IPS DF 6.9 (cell line): Measurements from ENCODE around the gene ENG.

Experiments used
- DNase-seq: peaks from one replicate; pipeline ENCODE4 v3.0.0-alpha.2; 2013; ENCODE audit warnings: low read depth, low spot score
- H3K27ac ChIP-seq: one replicate; pipeline ENCODE4 v1.5.1; 2013; ENCODE audit warnings: low read length, control low read depth
- H3K27me3 ChIP-seq: 2 replicates; pipeline ENCODE4 v1.6.1; 2013; ENCODE audit warnings: mild to moderate bottlenecking, low read length; ENCODE audit not compliant: control insufficient read depth, insufficient read depth
- H3K36me3 ChIP-seq: 2 replicates; pipeline ENCODE4 v1.6.1; 2013; ENCODE audit warnings: low read length; ENCODE audit not compliant: control insufficient read depth, insufficient read depth
- H3K4me1 ChIP-seq: 2 replicates; pipeline ENCODE4 v1.6.1; 2013; ENCODE audit warnings: low read length; ENCODE audit not compliant: control insufficient read depth, insufficient read depth
- H3K4me3 ChIP-seq: 2 replicates; pipeline ENCODE4 v1.5.1; 2013; ENCODE audit warnings: mild to moderate bottlenecking, low read length
- H3K9me3 ChIP-seq: 2 replicates; pipeline ENCODE4 v1.6.1; 2013; ENCODE audit warnings: low read length, inconsistent platforms; ENCODE audit not compliant: control insufficient read depth, insufficient read depth
- WGBS: extraction: QIAGEN DNeasy Blood & Tissue Kit; methylation state at CpG from one replicate; pipeline ENCODE4 v1.1.7; 2013; ENCODE audit warnings: mixed read lengths, missing lambda C conversion rate; ENCODE audit not compliant: insufficient read length, insufficient coverage; 5-methylcytosine and 5-hydroxymethylcytosine counted together

Gene ENG

DNA sequence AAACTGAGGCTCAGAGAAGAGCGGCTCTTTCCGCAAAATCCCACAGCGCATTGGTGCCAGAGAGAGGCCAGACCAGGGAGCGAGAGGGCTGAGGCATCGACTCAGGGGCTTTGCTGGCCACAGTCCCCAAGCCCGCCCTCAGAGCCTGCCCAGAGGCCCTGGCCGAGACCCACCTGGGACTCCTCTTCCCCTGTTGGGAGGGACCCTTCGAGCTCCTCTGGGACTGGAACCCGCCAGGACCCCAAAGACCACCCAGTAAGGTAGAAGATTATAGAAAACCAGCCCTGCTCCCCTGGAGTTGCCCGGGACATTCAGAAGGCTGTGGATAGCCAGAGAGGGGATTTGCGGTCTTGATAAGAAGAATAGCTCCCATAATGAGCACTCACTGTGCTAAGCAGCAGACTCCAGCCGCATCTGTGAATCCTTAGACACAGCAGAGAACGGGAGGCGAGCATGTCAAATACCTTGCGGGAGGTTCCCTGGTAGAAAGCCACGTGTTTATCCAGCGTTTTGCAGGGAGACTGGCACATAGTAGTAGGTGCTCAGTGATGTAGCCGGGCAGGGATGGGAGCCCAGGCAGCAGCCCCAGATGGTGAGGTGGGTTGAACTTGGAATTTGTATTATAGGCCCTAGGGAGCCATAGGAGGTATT is 23.7 kb upstream of the ENG start:
- H3K4me1 ChIP-seq, result peaks cover 2% of the 10 kb centered on the region; the same call in 1 of the 2 replicates
- H3K4me3 ChIP-seq, result peak overlapping the region; percentile 54; the same call in 1 of the 2 replicates
- DNase-seq, result no peak
- H3K27me3 ChIP-seq, result no peaks in the 10 kb centered on the region
- WGBS, result no CpG with 5 or more reads among the region's 18 CpGs
- H3K27ac ChIP-seq, result no peak overlapping the region
- no peaks in the 10 kb centered on the region for H3K36me3 ChIP-seq
- H3K9me3 ChIP-seq, result no peaks in the 10 kb centered on the region

DNA sequence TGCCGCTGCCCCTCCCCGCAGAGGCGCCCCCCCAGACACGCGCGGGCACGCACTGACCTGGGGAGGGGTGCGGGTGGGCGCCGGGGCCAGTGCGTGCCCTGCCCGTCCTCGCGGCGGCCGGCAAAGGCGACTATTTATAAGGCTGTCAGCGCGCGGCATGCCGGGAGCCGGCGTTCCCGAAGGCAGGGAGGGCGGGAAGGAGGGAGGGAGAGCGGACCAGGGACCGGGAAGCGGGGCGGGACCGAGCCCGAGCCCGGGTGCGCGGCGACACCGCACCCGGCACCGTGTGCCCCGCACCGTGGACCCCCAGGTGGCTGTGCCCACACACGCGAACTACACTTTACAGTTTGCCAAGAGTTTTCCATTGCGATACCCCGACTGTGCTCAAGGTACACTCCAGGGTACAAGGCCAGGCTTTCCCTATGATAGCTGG is 23.1 kb upstream of the ENG start, which contains the start of gene AK1:
Gene AK1 (minus strand): TSS at position 110 of the 433 bp plus-strand sequence. CDS start 3,058 bp downstream, outside the sequence.
- Histone ChIP-seq H3K36me3 (no peaks in the 10 kb centered on the region), H3K27ac (no peak within 1 kb of the TSS), H3K4me3 (peak within 1 kb of the TSS; percentile 54; the same call in 1 of the 2 replicates), H3K27me3 (no peaks in the 10 kb centered on the region), H3K9me3 (no peaks in the 10 kb centered on the region), H3K4me1 (peaks cover 2% of the 10 kb centered on the region; the same call in 1 of the 2 replicates)
- DNase-seq, result no peak
- WGBS, result no CpG with 5 or more reads among the region's 44 CpGs

DNA sequence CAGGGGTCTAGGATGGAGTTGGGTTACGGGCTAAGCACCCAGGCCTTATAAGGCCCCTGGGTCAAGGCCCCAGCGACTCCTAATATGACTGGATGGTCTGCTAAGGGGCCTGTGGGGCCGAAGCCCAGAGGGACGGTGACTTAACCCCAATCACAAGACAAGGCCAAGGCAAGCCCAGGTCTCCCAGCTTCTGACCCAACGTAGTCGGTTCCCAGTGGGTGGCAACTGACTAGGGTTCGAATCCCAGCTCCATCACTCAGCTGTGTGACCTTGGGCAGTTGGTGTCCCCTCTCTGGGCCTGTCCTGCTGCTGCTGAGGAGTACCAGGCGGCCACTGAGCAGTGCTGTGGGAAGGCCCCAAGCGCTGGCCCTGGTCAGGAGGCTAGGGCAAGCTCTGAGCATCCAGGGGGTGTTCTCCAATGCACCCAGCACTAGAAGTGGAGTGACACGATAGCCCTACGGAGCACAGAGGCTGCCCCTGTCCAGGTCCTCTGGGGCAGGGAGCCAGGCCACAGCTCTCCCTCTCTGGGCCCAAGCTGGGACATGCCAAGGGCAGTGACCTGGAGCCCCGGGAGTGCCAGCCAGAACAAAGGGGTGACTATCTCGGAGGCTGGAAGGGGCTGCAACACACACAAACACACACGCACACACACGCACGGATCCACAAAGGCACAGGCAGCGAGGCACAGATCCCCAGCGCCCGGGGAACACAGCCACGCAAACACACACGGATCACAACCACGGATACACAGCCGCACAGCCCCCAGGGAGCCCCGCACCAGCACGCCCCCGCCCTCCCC is 22.5 kb upstream of the ENG start:
- Histone ChIP-seq H3K4me3 (peak overlapping the region; percentile 54; the same call in 1 of the 2 replicates), H3K9me3 (no peaks in the 10 kb centered on the region), H3K27me3 (no peaks in the 10 kb centered on the region), H3K36me3 (no peaks in the 10 kb centered on the region), H3K4me1 (peaks cover 2% of the 10 kb centered on the region; the same call in 1 of the 2 replicates), H3K27ac (no peak overlapping the region)
- DNase-seq, result no peak
- WGBS, result no CpG with 5 or more reads among the region's 26 CpGs

DNA sequence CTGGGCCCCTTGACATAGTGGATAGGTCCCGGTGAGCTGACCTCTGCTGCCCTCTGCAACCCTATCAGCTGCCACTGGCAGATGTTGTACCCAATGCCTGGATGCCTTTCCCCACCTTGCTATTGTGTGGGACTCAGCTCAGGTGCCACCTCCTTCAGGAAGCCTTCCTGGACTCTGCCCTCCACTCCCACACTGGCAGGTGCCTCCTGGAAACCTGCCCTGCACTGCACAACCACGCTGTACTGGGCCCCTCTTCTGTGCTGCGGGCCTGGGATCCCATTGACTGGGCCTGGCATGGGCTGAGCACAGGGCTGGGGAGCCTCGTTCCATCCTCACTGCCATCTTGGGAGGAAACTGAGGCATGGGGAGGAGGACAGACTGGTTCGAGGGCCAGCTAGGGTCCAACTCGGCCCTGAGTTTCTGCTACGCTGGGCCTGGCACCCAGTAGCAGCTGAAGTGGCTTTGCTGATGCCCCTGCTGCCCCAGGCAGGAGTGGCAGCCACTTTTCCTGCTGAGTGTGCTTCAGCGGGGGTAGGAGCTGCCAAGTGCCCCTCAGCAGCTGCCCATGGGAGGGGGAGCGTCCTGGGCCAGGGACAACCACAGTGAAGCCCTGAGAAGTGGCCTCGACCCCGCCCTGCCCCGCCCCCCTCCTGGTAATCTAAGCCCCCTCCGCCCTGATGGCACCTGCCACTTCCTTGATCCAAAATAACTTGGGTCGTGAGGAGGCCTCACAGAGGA is 21.7 kb upstream of the ENG start:
- no peaks in the 10 kb centered on the region for H3K36me3 ChIP-seq
- no peak overlapping the region for H3K27ac ChIP-seq
- no peaks in the 10 kb centered on the region for H3K27me3 ChIP-seq
- no peak for DNase-seq
- no peaks in the 10 kb centered on the region for H3K9me3 ChIP-seq
- no CpG with 5 or more reads among the region's 14 CpGs for WGBS
- peaks cover 2% of the 10 kb centered on the region; the same call in 1 of the 2 replicates for H3K4me1 ChIP-seq
- no peak overlapping the region for H3K4me3 ChIP-seq

DNA sequence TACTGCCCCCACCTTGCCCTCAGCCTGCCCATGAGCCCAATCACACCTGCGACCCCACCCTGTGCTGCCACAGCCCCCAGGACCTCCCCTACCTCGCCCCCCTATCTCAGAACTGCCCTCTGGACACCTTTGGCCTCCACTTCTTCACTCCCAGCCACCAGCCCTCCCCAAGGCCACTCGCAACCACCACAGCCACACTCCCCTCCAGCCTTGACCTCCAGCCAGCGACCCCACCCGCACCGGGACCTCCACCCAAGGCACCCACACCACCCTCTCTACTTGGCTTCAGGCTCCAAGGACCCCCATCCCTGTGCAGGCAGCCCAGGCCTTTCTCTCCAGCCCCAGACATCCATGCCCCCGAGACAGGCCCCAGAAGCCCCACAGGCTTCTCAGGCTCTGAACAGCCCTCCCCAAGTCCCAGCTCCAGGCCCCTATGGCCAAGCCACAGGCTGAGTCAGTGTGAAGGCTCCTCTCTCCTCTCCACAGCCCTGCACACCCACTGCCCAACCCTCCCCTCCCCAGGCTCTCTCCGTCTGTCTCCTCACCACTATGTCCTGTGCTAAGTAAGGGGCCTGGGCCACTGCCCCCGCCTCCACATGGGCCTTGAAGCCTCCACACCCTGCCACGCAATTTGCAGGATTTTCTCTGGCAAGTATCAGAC is 21.0 kb upstream of the ENG start:
- Histone ChIP-seq H3K36me3 (no peaks in the 10 kb centered on the region), H3K27me3 (no peaks in the 10 kb centered on the region), H3K4me1 (peaks cover 2% of the 10 kb centered on the region; the same call in 1 of the 2 replicates), H3K27ac (no peak overlapping the region), H3K4me3 (no peak overlapping the region), H3K9me3 (no peaks in the 10 kb centered on the region)
- DNase-seq, result no peak
- WGBS, result no CpG with 5 or more reads among the region's 10 CpGs

DNA sequence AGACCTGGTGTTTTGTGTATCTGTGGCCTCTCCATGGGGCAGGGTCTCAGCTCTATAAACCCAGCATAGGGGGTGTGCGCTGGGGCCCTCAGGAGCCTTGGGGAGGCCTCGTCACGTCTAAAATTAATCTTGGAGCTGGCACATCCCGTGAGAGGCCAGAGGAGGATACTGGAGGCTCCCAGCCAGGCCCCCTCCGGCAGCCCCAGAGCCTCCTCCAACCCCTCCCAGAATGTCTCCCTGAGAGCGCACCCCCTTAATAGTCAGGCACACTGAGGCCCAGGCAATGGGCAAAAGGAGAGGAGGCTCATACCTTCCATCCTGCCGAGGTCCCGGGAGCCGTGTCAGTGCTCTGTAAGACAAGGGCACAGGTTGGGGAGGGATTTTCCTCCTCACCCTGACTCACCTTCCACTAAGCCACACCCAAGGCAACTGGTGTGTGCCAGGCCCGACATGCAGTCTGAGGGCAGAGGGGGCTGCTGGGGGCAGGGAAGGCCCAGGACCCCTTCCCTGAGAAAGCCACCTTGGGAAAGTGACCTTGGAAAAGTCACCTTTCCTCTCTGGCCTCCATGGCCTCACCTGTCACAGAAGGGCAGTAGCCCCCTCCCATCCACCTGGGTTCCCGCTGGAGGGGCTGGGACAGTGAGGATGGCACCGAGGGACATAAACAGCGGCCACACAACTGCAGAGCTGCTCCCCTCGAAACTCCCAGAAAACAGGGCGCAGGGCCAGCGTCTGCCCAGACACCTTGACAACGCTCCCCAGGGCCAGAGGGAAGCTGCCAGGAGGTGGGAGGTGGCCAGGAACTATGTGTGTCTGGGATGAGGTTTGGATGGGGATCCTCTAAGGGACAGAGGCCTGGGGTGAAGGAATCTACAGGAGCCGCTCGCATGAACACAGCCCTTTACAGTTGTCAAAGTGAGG is 20.1 kb upstream of the ENG start:
- DNase-seq, result no peak
- H3K4me3 ChIP-seq, result no peak overlapping the region
- no peaks in the 10 kb centered on the region for H3K9me3 ChIP-seq
- no peak overlapping the region for H3K27ac ChIP-seq
- no peaks in the 10 kb centered on the region for H3K27me3 ChIP-seq
- peaks cover 2% of the 10 kb centered on the region; the same call in 1 of the 2 replicates for H3K4me1 ChIP-seq
- H3K36me3 ChIP-seq, result no peaks in the 10 kb centered on the region
- no CpG with 5 or more reads among the region's 19 CpGs for WGBS

DNA sequence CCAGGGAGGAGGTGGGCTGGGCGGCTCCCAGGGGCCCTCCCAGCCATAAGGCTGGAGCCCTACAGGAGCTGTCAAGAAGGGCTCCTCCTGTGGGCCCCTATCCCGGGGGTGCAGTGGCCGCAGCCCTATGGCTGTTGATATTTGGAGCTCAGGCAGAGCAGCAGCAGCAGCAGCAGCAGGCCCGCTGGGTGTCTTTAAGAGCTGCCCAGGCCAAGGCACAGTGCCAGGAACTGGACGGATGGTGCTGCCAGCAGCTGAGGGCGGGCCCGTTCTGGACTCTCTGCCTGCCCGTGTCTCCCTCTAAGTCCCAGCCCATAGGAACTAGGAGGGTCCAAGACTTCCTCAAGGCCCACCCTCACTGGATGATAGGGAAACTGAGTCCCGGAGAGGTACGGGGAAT is 19.4 kb upstream of the ENG start:
- H3K27ac ChIP-seq, result no peak overlapping the region
- no peaks in the 10 kb centered on the region for H3K27me3 ChIP-seq
- WGBS, result no CpG with 5 or more reads among the region's 10 CpGs
- H3K36me3 ChIP-seq, result no peaks in the 10 kb centered on the region
- DNase-seq, result no peak
- no peaks in the 10 kb centered on the region for H3K9me3 ChIP-seq
- peaks cover 3% of the 10 kb centered on the region; the same call in 1 of the 2 replicates for H3K4me1 ChIP-seq
- H3K4me3 ChIP-seq, result no peak overlapping the region

DNA sequence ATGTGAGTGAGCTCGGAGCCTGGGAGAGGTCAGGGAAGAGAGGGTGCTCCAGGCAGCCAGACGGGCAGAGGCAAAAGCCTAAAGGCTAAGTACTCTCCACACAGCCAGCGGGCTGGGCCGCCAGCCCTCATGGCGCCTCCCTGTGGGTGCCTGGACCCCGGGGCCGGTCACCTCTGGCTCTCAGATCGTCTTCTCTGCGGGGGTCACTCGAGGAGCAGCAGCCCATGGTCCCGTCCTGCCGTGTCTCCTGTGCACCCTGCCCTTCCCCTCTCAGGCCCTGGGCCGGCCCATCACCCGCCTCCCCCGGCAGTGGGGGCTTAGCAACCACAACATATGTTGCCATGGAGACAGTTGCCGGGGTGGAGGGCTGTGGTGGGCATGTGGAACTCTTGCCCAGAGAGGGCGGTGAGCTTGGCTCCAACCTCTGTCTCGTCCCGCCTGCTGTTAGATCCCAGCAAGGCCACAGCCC is 18.8 kb upstream of the ENG start:
- Histone ChIP-seq H3K36me3 (no peaks in the 10 kb centered on the region), H3K9me3 (no peaks in the 10 kb centered on the region), H3K27me3 (no peaks in the 10 kb centered on the region), H3K4me3 (no peak overlapping the region), H3K4me1 (peaks cover 3% of the 10 kb centered on the region; the same call in 1 of the 2 replicates), H3K27ac (no peak overlapping the region)
- WGBS, result no CpG with 5 or more reads among the region's 19 CpGs
- no peak for DNase-seq
